Measurements from ENCODE around the gene ACAT2. TPM values are rescaled to one million over a fixed set of nuclear protein-coding genes. Genes with fewer than 3 reads are reported as not detected.
A peak's percentile ranks its signal among the peaks of the same experiment; 100 is the strongest.

ACAT2 gene
- total RNA-seq, 2 experiments from 2014 or later, result 21.4 to 25.8 TPM

DNA sequence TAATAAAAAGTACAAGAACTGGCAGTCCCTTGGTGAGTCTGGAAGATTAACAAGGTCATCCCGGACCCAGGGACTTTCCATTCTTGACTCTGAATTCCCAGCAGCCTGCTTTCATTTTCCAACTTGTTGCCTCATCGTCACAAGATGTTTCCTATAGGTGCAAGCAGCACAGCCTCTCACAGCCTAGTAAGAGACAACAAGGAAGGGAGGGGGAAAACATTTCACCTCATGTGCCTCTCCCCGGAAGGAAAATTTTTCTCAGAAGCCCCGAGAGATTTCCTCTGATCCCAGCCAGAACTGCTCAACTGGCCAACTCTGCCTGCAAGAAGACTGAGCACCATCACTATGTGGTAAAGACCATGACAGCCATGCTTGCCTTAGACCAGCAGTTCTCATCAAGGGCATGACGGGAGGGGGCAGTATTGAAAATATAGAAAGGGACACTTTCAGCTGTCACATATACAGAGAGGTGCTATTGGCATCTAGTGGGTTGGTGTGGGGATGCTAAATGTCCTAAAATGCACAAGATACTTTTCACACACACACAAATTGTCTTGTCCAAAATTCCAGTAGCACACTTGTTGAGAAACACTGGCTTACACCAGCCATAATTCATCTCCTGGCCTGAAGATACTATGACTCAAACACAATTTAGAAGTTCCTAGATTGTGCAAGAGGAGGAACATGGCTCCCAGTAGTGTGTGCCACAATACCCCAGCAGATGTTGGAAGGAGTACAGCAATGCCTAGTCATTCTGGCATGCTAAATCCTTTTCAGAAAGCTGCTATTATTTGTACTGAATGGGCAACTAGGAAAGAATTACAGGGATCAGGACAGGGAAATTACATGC lies 45.4 kb upstream of the ACAT2 start:
- Histone ChIP-seq H3K9me3 (ENCODE audit: control insufficient read depth in 1 of 2, insufficient read depth in 1 of 2, low read length in 2 of 2) (no peaks in the 10 kb centered on the region), H3K4me3 (ENCODE audit: low read length) (no peak overlapping the region), H3K27me3 (ENCODE audit: control insufficient read depth in 1 of 2, insufficient read depth in 2 of 2, low read length in 2 of 2) (no peaks in the 10 kb centered on the region), H3K36me3 (ENCODE audit: insufficient read depth, low read length) (no peaks in the 10 kb centered on the region), H3K4me1 (ENCODE audit: insufficient read depth, low read length) (peaks cover 4% of the 10 kb centered on the region), H3K27ac (ENCODE audit: low read depth in 1 of 2, low read length in 2 of 2) (no peak overlapping the region)
- Mint-ChIP-seq H3K36me3 (ENCODE audit: low read depth) (no peaks in the 10 kb centered on the region), H3K4me1 (ENCODE audit: low read depth) (peaks cover 6% of the 10 kb centered on the region), H3K27me3 (no peaks in the 10 kb centered on the region), H3K9me3 (no peaks in the 10 kb centered on the region), H3K27ac (peak overlapping the region; percentile 24), H3K4me3 (no peak overlapping the region)
- intact Hi-C loops (cut with DNase I, micrococcal nuclease), result no loop called here
- ChIA-PET POLR2A (interaction anchor here (1.0 to 1.1 kb wide), 2 partner anchors 22 to 147 kb away, joined by 4 to 6 read pairs; no protein-coding TSS in a partner anchor), CTCF (no interaction called here)
- ATAC-seq (ENCODE audit: poor library complexity), result no peak
- TF ChIP-seq, protein P1, sequence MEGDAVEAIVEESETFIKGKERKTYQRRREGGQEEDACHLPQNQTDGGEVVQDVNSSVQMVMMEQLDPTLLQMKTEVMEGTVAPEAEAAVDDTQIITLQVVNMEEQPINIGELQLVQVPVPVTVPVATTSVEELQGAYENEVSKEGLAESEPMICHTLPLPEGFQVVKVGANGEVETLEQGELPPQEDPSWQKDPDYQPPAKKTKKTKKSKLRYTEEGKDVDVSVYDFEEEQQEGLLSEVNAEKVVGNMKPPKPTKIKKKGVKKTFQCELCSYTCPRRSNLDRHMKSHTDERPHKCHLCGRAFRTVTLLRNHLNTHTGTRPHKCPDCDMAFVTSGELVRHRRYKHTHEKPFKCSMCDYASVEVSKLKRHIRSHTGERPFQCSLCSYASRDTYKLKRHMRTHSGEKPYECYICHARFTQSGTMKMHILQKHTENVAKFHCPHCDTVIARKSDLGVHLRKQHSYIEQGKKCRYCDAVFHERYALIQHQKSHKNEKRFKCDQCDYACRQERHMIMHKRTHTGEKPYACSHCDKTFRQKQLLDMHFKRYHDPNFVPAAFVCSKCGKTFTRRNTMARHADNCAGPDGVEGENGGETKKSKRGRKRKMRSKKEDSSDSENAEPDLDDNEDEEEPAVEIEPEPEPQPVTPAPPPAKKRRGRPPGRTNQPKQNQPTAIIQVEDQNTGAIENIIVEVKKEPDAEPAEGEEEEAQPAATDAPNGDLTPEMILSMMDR (IDR thresholded peaks at IDR 0.05), result no peak
- DNase-seq, result peak in 2 of 14 experiments; percentile 54 to 68

DNA sequence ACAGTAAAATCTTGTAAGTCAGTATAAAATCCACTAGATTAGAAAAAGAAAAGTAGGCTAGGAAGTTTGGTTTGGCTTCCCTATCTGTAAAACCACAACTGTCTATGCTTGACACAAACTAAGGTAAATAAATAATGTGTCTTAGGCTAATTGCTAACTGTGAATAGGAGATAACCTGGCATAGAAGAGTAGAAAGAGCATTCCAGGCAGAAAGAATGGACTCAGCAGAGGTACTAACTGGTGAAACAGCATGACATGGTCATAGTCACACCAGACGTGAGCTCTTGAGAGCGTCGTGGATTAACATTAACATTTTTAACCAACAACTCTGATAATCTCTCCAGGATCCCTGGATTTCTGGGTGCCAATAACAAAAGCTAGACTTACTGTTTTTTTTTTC lies 43.2 kb upstream of the ACAT2 start:
- Mint-ChIP-seq H3K27me3 (no peaks in the 10 kb centered on the region), H3K36me3 (ENCODE audit: low read depth) (peaks cover 13% of the 10 kb centered on the region), H3K4me1 (ENCODE audit: low read depth) (peaks cover 20% of the 10 kb centered on the region), H3K27ac (no peak overlapping the region), H3K9me3 (no peaks in the 10 kb centered on the region), H3K4me3 (no peak overlapping the region)
- no peak for ATAC-seq (ENCODE audit: poor library complexity)
- no peak for DNase-seq
- ChIA-PET POLR2A (interaction anchor here (0.8 kb wide), 1 partner anchor 8 kb away, joined by 4 read pairs; no protein-coding TSS in a partner anchor), CTCF (interaction anchor here (1.3 to 1.8 kb wide), 2 partner anchors 28 to 72 kb away, joined by 3 read pairs; partner anchors contain the start of gene MRPL18)
- TF ChIP-seq, protein P1 (IDR thresholded peaks at IDR 0.05), result no peak
- intact Hi-C loops (cut with DNase I, micrococcal nuclease), result no loop called here
- Histone ChIP-seq H3K36me3 (ENCODE audit: insufficient read depth, low read length) (peaks cover 11% of the 10 kb centered on the region), H3K9me3 (ENCODE audit: control insufficient read depth in 1 of 2, insufficient read depth in 1 of 2, low read length in 2 of 2) (no peaks in the 10 kb centered on the region), H3K27me3 (ENCODE audit: control insufficient read depth in 1 of 2, insufficient read depth in 2 of 2, low read length in 2 of 2) (no peaks in the 10 kb centered on the region), H3K27ac (ENCODE audit: low read depth in 1 of 2, low read length in 2 of 2) (no peak overlapping the region), H3K4me1 (ENCODE audit: insufficient read depth, low read length) (peaks cover 4% of the 10 kb centered on the region), H3K4me3 (ENCODE audit: low read length) (no peak overlapping the region)

DNA sequence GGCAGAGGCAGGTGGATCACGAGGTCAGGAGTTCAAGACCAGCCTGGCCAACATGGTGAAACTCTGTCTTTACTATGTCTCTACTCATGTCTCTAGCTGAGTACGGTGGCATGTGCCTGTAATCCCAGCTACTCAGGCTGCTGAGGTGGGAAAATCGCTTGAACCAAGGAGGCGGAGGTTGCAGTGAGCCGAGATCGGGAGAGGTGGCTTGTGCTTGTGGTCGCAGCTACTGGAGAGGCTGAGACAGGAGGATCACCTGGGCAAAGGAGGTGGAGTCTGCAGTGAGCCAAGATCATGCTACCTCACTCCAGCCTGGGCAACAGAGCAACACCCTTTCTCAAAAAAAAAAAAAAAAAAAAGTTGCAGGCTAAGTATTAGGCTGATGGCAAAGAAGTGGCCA lies 42.6 kb upstream of the ACAT2 start:
- POLR2A ChIA-PET, result interaction anchor here (0.8 kb wide), 1 partner anchor 17 kb away, joined by 3 read pairs; no protein-coding TSS in a partner anchor
- peaks cover 4% of the 10 kb centered on the region for H3K4me1 ChIP-seq (ENCODE audit: insufficient read depth, low read length)
- intact Hi-C loops (cut with DNase I, micrococcal nuclease), result no loop called here
- peaks cover 17% of the 10 kb centered on the region for H3K36me3 Mint-ChIP-seq (ENCODE audit: low read depth)
- CTCF ChIA-PET, result interaction anchor here (1.3 to 1.8 kb wide), 2 partner anchors 28 to 71 kb away, joined by 3 read pairs; partner anchors contain the start of gene MRPL18
- H3K27ac ChIP-seq (ENCODE audit: low read depth in 1 of 2, low read length in 2 of 2), result no peak overlapping the region
- no peak for ATAC-seq (ENCODE audit: poor library complexity)
- H3K36me3 ChIP-seq (ENCODE audit: insufficient read depth, low read length), result peaks cover 12% of the 10 kb centered on the region
- no peak overlapping the region for H3K4me3 Mint-ChIP-seq
- TF ChIP-seq, protein P1 (IDR thresholded peaks at IDR 0.05), result no peak
- H3K27ac Mint-ChIP-seq, result no peak overlapping the region
- H3K4me3 ChIP-seq (ENCODE audit: low read length), result no peak overlapping the region
- no peak for DNase-seq
- no peaks in the 10 kb centered on the region for H3K9me3 Mint-ChIP-seq
- H3K27me3 Mint-ChIP-seq, result no peaks in the 10 kb centered on the region
- H3K27me3 ChIP-seq (ENCODE audit: control insufficient read depth in 1 of 2, insufficient read depth in 2 of 2, low read length in 2 of 2), result no peaks in the 10 kb centered on the region
- H3K9me3 ChIP-seq (ENCODE audit: control insufficient read depth in 1 of 2, insufficient read depth in 1 of 2, low read length in 2 of 2), result no peaks in the 10 kb centered on the region
- peaks cover 22% of the 10 kb centered on the region for H3K4me1 Mint-ChIP-seq (ENCODE audit: low read depth)

All from CD4-positive, alpha-beta T cell (primary cell).